ENCODE data around the gene SLC66A2. TPM values are rescaled to one million over a fixed set of nuclear protein-coding genes. Genes with fewer than 3 reads are reported as not detected.

The SLC66A2 gene
- total and polyA plus RNA-seq, 2 of the 13 experiments (the other 11 are each of a cell fraction or from before 2014, with no cell fraction given) = 33.5 to 41.9 TPM

- no peak for TF ChIP-seq PRMT3 (CRISPR knock-in tag; IDR thresholded peaks at IDR 0.05; ENCODE audit: borderline replicate concordance, low read depth)
- TF ChIP-seq ARHGAP35 (CRISPR knock-in tag; IDR thresholded peaks at IDR 0.05; ENCODE audit: borderline replicate concordance) = no peak
- no peak for TF ChIP-seq GATA4 (IDR thresholded peaks at IDR 0.05; ENCODE audit: borderline replicate concordance, low read depth)
- no peak for TF ChIP-seq CERS6 (CRISPR knock-in tag; IDR thresholded peaks at IDR 0.05)
- no peak for TF ChIP-seq ZUFSP (CRISPR knock-in tag; IDR thresholded peaks at IDR 0.05; ENCODE audit: borderline replicate concordance)
- TF ChIP-seq DZIP1 (CRISPR knock-in tag; IDR thresholded peaks at IDR 0.05) = no peak
- peak; percentile 61; the same call in 1 of the 2 replicates for TF ChIP-seq MYC (CRISPR knock-in tag; IDR thresholded peaks at IDR 0.05; ENCODE audit: borderline replicate concordance)
- TF ChIP-seq SYNCRIP (IDR thresholded peaks at IDR 0.05; ENCODE audit: insufficient read depth, low read depth, low read length) = no peak
- peak; percentile 30; the same call in 1 of the 2 replicates for TF ChIP-seq KDM2A (CRISPR knock-in tag; IDR thresholded peaks at IDR 0.05; ENCODE audit: borderline replicate concordance, low read depth)
- no peak for TF ChIP-seq ZNF891 (CRISPR knock-in tag; IDR thresholded peaks at IDR 0.05)
- TF ChIP-seq ZBTB42 (CRISPR knock-in tag; IDR thresholded peaks at IDR 0.05) = no peak
- TF ChIP-seq SMC3 (IDR thresholded peaks at IDR 0.05; ENCODE audit: low read length) = no peak
- 0 out of 2 replicates have a peak, but pooled peaks have one; percentile 59 for TF ChIP-seq FOXO1 (CRISPR knock-in tag; IDR thresholded peaks at IDR 0.05)
- peak; percentile 49 for TF ChIP-seq MNT (IDR thresholded peaks at IDR 0.05)
- TF ChIP-seq SIN3B (IDR thresholded peaks at IDR 0.05; ENCODE audit: low read length) = no peak
- no peak for TF ChIP-seq ZZZ3 (CRISPR knock-in tag; IDR thresholded peaks at IDR 0.05; ENCODE audit: borderline replicate concordance)
- no peak for TF ChIP-seq ZBTB1 (CRISPR knock-in tag; IDR thresholded peaks at IDR 0.05; ENCODE audit: borderline replicate concordance)
- no peak for TF ChIP-seq ZNF503 (CRISPR knock-in tag; IDR thresholded peaks at IDR 0.05)
- no peak; the same call in 1 of the 2 replicates for TF ChIP-seq POGK (CRISPR knock-in tag; conservative IDR thresholded peaks at IDR 0.05)
Measured at GRCh38 chr18:79985172-79985571, 33.7 kb upstream of the SLC66A2 start (continued).
